Gastrocnemius medialis (tissue), 4 donors: ENCODE results near the gene DNAH17.

Source experiments
- CTCF ChIP-seq, 5 experiments: fragments of 450-650 bp in 3 of 5; fragments of 200-600 bp in 2 of 5; sonication (generic) in 2 of 5; IDR thresholded peaks in 4 of 5; conservative IDR thresholded peaks in 1 of 5; 1 replicate in 4 of 5; 2 replicates in 1 of 5; pipeline ENCODE4 v1.5.1; 2016 to 2019; ENCODE audit warnings: antibody characterized with exemption in 5 of 5, mild to moderate bottlenecking in 3 of 5, moderate library complexity in 3 of 5
- POLR2A ChIP-seq, 2 donors: fragments of 450-650 bp; IDR thresholded peaks; one replicate each; pipeline ENCODE4 v1.6.1; 2017; ENCODE audit warnings: antibody characterized with exemption in 2 of 2, mild to moderate bottlenecking in 2 of 2, moderate library complexity in 2 of 2

GRCh38 chr17:78375401-78376151, 201.6 kb downstream of the DNAH17 start:
- TF ChIP-seq CTCF (IDR thresholded peaks at IDR 0.05 in 4 of 5, conservative IDR thresholded peaks at IDR 0.05 in 1 of 5) (no peak), POLR2A (IDR thresholded peaks at IDR 0.05) (no peak)
